Renal cortex interstitium (tissue), 15 donors: ENCODE measurements around the gene KRTAP10-3. TPM values are rescaled to one million over a fixed set of nuclear protein-coding genes. Genes with fewer than 3 reads are reported as not detected.
"Not testable (repeated sequence)": the region's sequence is repeated elsewhere in the genome, so short reads cannot be mapped to it uniquely, and the experiment has no call there.

Experiments used
- DNase-seq, 11 donors: peaks; one replicate each; pipeline ENCODE4 v3.0.0-alpha.2; 2013; ENCODE audit warnings: low read depth in 9 of 11, low spot score in 4 of 11; ENCODE audit errors: extremely low read depth in 1 of 11
- long read RNA-seq, 16 experiments: transcript quantifications; one replicate each; lab custom pipeline, GENCODE V29; 2026
- polyA plus RNA-seq, 3 donors: library from polyadenylated mRNA; unstranded; fragments of 120-200 nt; gene quantifications; one replicate each; pipeline ENCODE4 v1.2.1, GENCODE V29; 2013; ENCODE audit not compliant: insufficient read length in 3 of 3

The KRTAP10-3 gene
- not detected for polyA plus RNA-seq
- long read RNA-seq, donor 1: 0 reads
- long read RNA-seq, donor 2: 0 reads
- long read RNA-seq, donor 3: 0 reads
- long read RNA-seq, donor 4: 0 reads
- long read RNA-seq, donor 5: 0 reads
- long read RNA-seq, donor 6: 0 reads
- long read RNA-seq, donor 7: 0 reads
- long read RNA-seq, donor 8: 0 reads
- long read RNA-seq, donor 9: 0 reads
- long read RNA-seq, donor 10: 0 reads
- long read RNA-seq, donor 11: 0 reads
- long read RNA-seq, donor 12: 0 reads
- long read RNA-seq, donor 13: 0 reads
- long read RNA-seq, donor 14: 0 reads
- long read RNA-seq, donor 15: 0 reads
- long read RNA-seq, donor 16: 0 reads

GRCh38 chr21:44558695-44559094, at the start of gene KRTAP10-3:
Gene KRTAP10-3 (minus strand): TSS chr21:44558795. CDS start chr21:44558715, 80 bp downstream.
- DNase-seq: no peak

- DNase-seq: no peak
Observed at GRCh38 chr21:44606495-44606894, 47.9 kb upstream of the KRTAP10-3 start.

- no peak for DNase-seq
Observed at GRCh38 chr21:44603911-44604310, 45.3 kb upstream of the KRTAP10-3 start.

- DNase-seq: no peak
Observed at GRCh38 chr21:44603109-44603875, 44.7 kb upstream of the KRTAP10-3 start.

GRCh38 chr21:44602463-44602850, 43.9 kb upstream of the KRTAP10-3 start:
- no peak for DNase-seq

GRCh38 chr21:44601596-44602462, 43.2 kb upstream of the KRTAP10-3 start:
- DNase-seq: no peak

GRCh38 chr21:44601091-44601490, 42.5 kb upstream of the KRTAP10-3 start:
- DNase-seq: not testable (repeated sequence)

GRCh38 chr21:44600118-44600978, 41.8 kb upstream of the KRTAP10-3 start, which contains the start of gene KRTAP10-7:
Gene KRTAP10-7 (plus strand): TSS chr21:44600597. CDS start chr21:44600622, 25 bp downstream.
- not testable (repeated sequence) for DNase-seq

GRCh38 chr21:44599264-44600029, 40.9 kb upstream of the KRTAP10-3 start:
- DNase-seq: no peak

- no peak for DNase-seq
Observed at GRCh38 chr21:44598061-44598460, 39.5 kb upstream of the KRTAP10-3 start.

GRCh38 chr21:44596068-44596725, 37.6 kb upstream of the KRTAP10-3 start:
- DNase-seq: no peak

GRCh38 chr21:44595524-44595923, 36.9 kb upstream of the KRTAP10-3 start:
- DNase-seq: no peak

- DNase-seq: no peak
Observed at GRCh38 chr21:44594406-44594916, 35.9 kb upstream of the KRTAP10-3 start.

GRCh38 chr21:44593598-44594405, 35.2 kb upstream of the KRTAP10-3 start:
- peak in 4 of 11 donors; percentile 12 to 20 (median 16) for DNase-seq

GRCh38 chr21:44592446-44593311, 34.1 kb upstream of the KRTAP10-3 start, which contains the start of gene KRTAP10-6:
Gene KRTAP10-6 (minus strand): TSS chr21:44592505. CDS start chr21:44592484, 21 bp downstream.
- no peak for DNase-seq
